ENCODE results near the gene DKKL1.

GRCh38 chr19:49356382-49356781, 7.3 kb upstream of the DKKL1 start:
- TF ChIP-seq CTCF (optimal IDR thresholded peaks at IDR 0.05 in 1 of 3, IDR thresholded peaks at IDR 0.05 in 1 of 3, conservative IDR thresholded peaks at IDR 0.05 in 1 of 3; ENCODE audit: extremely low read depth in 1 of 3, insufficient read depth in 2 of 3, low read length in 3 of 3): no peak
- no peak for TF ChIP-seq EZH2 (IDR thresholded peaks at IDR 0.05; ENCODE audit: low read length)

All from keratinocyte (primary cell).